Hepatocyte (in vitro differentiated cells): ENCODE data around the gene PLPPR1.

Experiments
- CTCF ChIP-seq: fragments of 200-600 bp; sonication (generic); IDR thresholded peaks from 2 replicates; pipeline ENCODE4 v1.5.1; 2016; ENCODE audit warnings: antibody characterized with exemption, mild to moderate bottlenecking; ENCODE audit not compliant: poor library complexity
- EZH2 ChIP-seq: fragments of 200-600 bp; sonication (generic); IDR thresholded peaks from 2 replicates; pipeline ENCODE4 v1.6.1; 2016; ENCODE audit warnings: antibody characterized with exemption, mild to moderate bottlenecking, borderline replicate concordance

GRCh38 chr9:101148344-101148743 is 119.8 kb downstream of the PLPPR1 start:
- TF ChIP-seq CTCF (no peak), EZH2 (no peak)
